MM.1S (cell line): ENCODE results near the gene CFAP126.
A peak's percentile ranks its signal among the peaks of the same experiment; 100 is the strongest.
"Not testable (repeated sequence)": the region's sequence is repeated elsewhere in the genome, so short reads cannot be mapped to it uniquely, and the experiment has no call there.

Experiments used
- DNase-seq: peaks from one replicate; pipeline ENCODE4 v3.0.0-alpha.2; 2015
- H2AFZ ChIP-seq: fragments of 300-600 bp; sonication (generic); 2 replicates; pipeline ENCODE4 v1.6.0; 2016; ENCODE audit warnings: antibody characterized with exemption, low read length
- H3F3A ChIP-seq: fragments of 300-600 bp; sonication (generic); 2 replicates; pipeline ENCODE4 v1.6.1; 2016; ENCODE audit warnings: mild to moderate bottlenecking, antibody characterized with exemption, low read length, moderate library complexity, mixed read lengths; ENCODE audit not compliant: insufficient read depth
- H3K27ac ChIP-seq: fragments of 300-600 bp; sonication (generic); 2 replicates; pipeline ENCODE4 v1.5.1; 2016; ENCODE audit warnings: mild to moderate bottlenecking, low read length
- H3K27me3 ChIP-seq: fragments of 300-600 bp; sonication (generic); replicated peaks from 2 replicates; pipeline ENCODE4 v1.6.0; 2016; ENCODE audit warnings: low read length; ENCODE audit not compliant: insufficient read depth
- H3K36me3 ChIP-seq: fragments of 300-600 bp; sonication (generic); replicated peaks from 2 replicates; pipeline ENCODE4 v1.6.1; 2016; ENCODE audit warnings: mild to moderate bottlenecking, low read length, mixed read lengths; ENCODE audit not compliant: insufficient read depth
- H3K4me1 ChIP-seq: fragments of 300-600 bp; sonication (generic); 2 replicates; pipeline ENCODE4 v1.6.1; 2016; ENCODE audit warnings: low read length, mixed read lengths
- H3K4me2 ChIP-seq: fragments of 300-600 bp; sonication (generic); 2 replicates; pipeline ENCODE4 v1.6.0; 2016; ENCODE audit warnings: low read depth, low read length
- H3K4me3 ChIP-seq: fragments of 300-600 bp; sonication (generic); 2 replicates; pipeline ENCODE4 v1.5.1; 2016; ENCODE audit warnings: low read length, mixed read lengths
- H3K79me2 ChIP-seq: fragments of 300-600 bp; sonication (generic); 2 replicates; pipeline ENCODE4 v1.6.1; 2016; ENCODE audit warnings: mixed run types, low read length, mixed read lengths
- H3K9ac ChIP-seq: fragments of 300-600 bp; sonication (generic); 2 replicates; pipeline ENCODE4 v1.6.1; 2016; ENCODE audit warnings: low read length, mixed read lengths
- H3K9me2 ChIP-seq: fragments of 300-600 bp; sonication (generic); replicated peaks from 2 replicates; pipeline ENCODE4 v1.6.1; 2016; ENCODE audit warnings: mild to moderate bottlenecking, low read length, mixed read lengths; ENCODE audit not compliant: insufficient read depth
- H3K9me3 ChIP-seq: fragments of 300-600 bp; sonication (generic); replicated peaks from 2 replicates; pipeline ENCODE4 v1.6.1; 2016; ENCODE audit warnings: mild to moderate bottlenecking, low read length, mixed read lengths; ENCODE audit not compliant: insufficient read depth
- H4K20me1 ChIP-seq: fragments of 300-600 bp; sonication (generic); 2 replicates; pipeline ENCODE4 v1.6.1; 2016; ENCODE audit warnings: mild to moderate bottlenecking, low read length, moderate library complexity, mixed read lengths; ENCODE audit not compliant: insufficient read depth
- CTCF ChIP-seq: fragments of 300-600 bp; sonication (generic); IDR thresholded peaks from 2 replicates; pipeline ENCODE4 v1.5.1; 2016; ENCODE audit warnings: antibody characterized with exemption, low read length, mixed read lengths
- EZH2 ChIP-seq: fragments of 300-600 bp; sonication (generic); optimal IDR thresholded peaks from 2 replicates; pipeline ENCODE3; 2017; ENCODE audit warnings: low read depth, mild to moderate bottlenecking, antibody characterized with exemption, low read length, mixed read lengths
- EZH2phosphoT487 ChIP-seq: fragments of 300-600 bp; sonication (generic); IDR thresholded peaks from 2 replicates; pipeline ENCODE4 v1.6.1; 2018; ENCODE audit warnings: antibody characterized with exemption, low read length

The CFAP126 gene

GRCh38 chr1:161389691-161390558, 22.2 kb upstream of the CFAP126 start:
- no peaks in the 10 kb centered on the region for H3K9me3 ChIP-seq
- peak overlapping the region; percentile 89 for H3K4me3 ChIP-seq
- H3K27me3 ChIP-seq = no peaks in the 10 kb centered on the region
- H3K36me3 ChIP-seq = no peaks in the 10 kb centered on the region
- H3K27ac ChIP-seq = peak overlapping the region; percentile 8; the same call in 1 of the 2 replicates
- H3K4me1 ChIP-seq = no peaks in the 10 kb centered on the region; the same call in 1 of the 2 replicates
- H3K9ac ChIP-seq = peak overlapping the region; percentile 78
- TF ChIP-seq CTCF = no peak
- TF ChIP-seq EZH2phosphoT487 = no peak
- no peak for TF ChIP-seq EZH2
- peak overlapping the region; percentile 96 for H3K4me2 ChIP-seq
- no peaks in the 10 kb centered on the region for H3F3A ChIP-seq
- no peaks in the 10 kb centered on the region for H3K79me2 ChIP-seq
- peak; percentile 96 for DNase-seq
- no peaks in the 10 kb centered on the region for H3K9me2 ChIP-seq
- peak overlapping the region; percentile 99 for H2AFZ ChIP-seq
- no peaks in the 10 kb centered on the region for H4K20me1 ChIP-seq

- H3K9me2 ChIP-seq, H3K27me3 ChIP-seq, H3K79me2 ChIP-seq, DNase-seq, H4K20me1 ChIP-seq, H3K4me1 ChIP-seq, H3K36me3 ChIP-seq, H3K9me3 ChIP-seq, H3F3A ChIP-seq: not testable (repeated sequence)
- Histone ChIP-seq H3K9ac (peak overlapping the region; percentile 64; the same call in 1 of the 2 replicates), H3K4me3 (peak overlapping the region; percentile 84), H3K27ac (0 out of 2 replicates have a peak overlapping the region, but pooled peaks have one; percentile 8), H2AFZ (peak overlapping the region; percentile 97), H3K4me2 (peak overlapping the region; percentile 96)
Measured at GRCh38 chr1:161389158-161389557, 21.5 kb upstream of the CFAP126 start.

- no peak overlapping the region for H3K4me3 ChIP-seq
- no peak overlapping the region for H3K27ac ChIP-seq
- no peaks in the 10 kb centered on the region for H3K79me2 ChIP-seq
- no peaks in the 10 kb centered on the region for H4K20me1 ChIP-seq
- H3K27me3 ChIP-seq = no peaks in the 10 kb centered on the region
- no peaks in the 10 kb centered on the region; the same call in 1 of the 2 replicates for H3K4me1 ChIP-seq
- no peak for DNase-seq
- H3F3A ChIP-seq = no peaks in the 10 kb centered on the region
- H3K36me3 ChIP-seq = no peaks in the 10 kb centered on the region
- H2AFZ ChIP-seq = no peak overlapping the region
- no peak for TF ChIP-seq EZH2phosphoT487
- no peak for TF ChIP-seq CTCF
- no peak for TF ChIP-seq EZH2
- H3K9ac ChIP-seq = no peak overlapping the region
- no peaks in the 10 kb centered on the region for H3K9me3 ChIP-seq
- H3K9me2 ChIP-seq = no peaks in the 10 kb centered on the region
- H3K4me2 ChIP-seq = no peak overlapping the region
Measured at GRCh38 chr1:161388639-161389038, 21.0 kb upstream of the CFAP126 start.
